ENCODE measurements around the gene SMYD4. TPM values are rescaled to one million over a fixed set of nuclear protein-coding genes. Genes with fewer than 3 reads are reported as not detected.
A peak's percentile ranks its signal among the peaks of the same experiment; 100 is the strongest.

SMYD4 gene
- total RNA-seq, 2 donors from 2014 or later: 31.6 to 36.8 TPM

- H3K4me1 Mint-ChIP-seq: peaks cover 4% of the 10 kb centered on the region
Observed at GRCh38 chr17:1755252-1755826, 74.4 kb downstream of the SMYD4 start.

GRCh38 chr17:1754430-1755112 lies 75.1 kb downstream of the SMYD4 start:
- H3K27ac Mint-ChIP-seq: no peak overlapping the region
- WGBS, 2 experiments (ENCODE audit: insufficient coverage in 1 of 2, insufficient read length in 1 of 2): 84 to 85% methylated on average over 12 to 24 of the region's 25 CpGs
- H3K4me1 ChIP-seq (ENCODE audit: control insufficient read depth, insufficient read depth, low read length): no peaks in the 10 kb centered on the region
- no peak overlapping the region for H3K9ac ChIP-seq (ENCODE audit: extremely low read depth, low read length, poor library complexity, severe bottlenecking)
- no peak overlapping the region for H3K4me3 Mint-ChIP-seq
- TF ChIP-seq, protein P1, sequence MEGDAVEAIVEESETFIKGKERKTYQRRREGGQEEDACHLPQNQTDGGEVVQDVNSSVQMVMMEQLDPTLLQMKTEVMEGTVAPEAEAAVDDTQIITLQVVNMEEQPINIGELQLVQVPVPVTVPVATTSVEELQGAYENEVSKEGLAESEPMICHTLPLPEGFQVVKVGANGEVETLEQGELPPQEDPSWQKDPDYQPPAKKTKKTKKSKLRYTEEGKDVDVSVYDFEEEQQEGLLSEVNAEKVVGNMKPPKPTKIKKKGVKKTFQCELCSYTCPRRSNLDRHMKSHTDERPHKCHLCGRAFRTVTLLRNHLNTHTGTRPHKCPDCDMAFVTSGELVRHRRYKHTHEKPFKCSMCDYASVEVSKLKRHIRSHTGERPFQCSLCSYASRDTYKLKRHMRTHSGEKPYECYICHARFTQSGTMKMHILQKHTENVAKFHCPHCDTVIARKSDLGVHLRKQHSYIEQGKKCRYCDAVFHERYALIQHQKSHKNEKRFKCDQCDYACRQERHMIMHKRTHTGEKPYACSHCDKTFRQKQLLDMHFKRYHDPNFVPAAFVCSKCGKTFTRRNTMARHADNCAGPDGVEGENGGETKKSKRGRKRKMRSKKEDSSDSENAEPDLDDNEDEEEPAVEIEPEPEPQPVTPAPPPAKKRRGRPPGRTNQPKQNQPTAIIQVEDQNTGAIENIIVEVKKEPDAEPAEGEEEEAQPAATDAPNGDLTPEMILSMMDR (conservative IDR thresholded peaks at IDR 0.05): no peak
- no peak overlapping the region for H3K4me3 ChIP-seq (ENCODE audit: low read length)
- no peaks in the 10 kb centered on the region for H3K27me3 ChIP-seq (ENCODE audit: control insufficient read depth, insufficient read depth, low read length, poor library complexity, severe bottlenecking)
- no peak overlapping the region for H3K27ac ChIP-seq (ENCODE audit: low read depth, low read length)
- H3K4me1 Mint-ChIP-seq: peaks cover 4% of the 10 kb centered on the region
- H3K9me3 ChIP-seq (ENCODE audit: control insufficient read depth, low read length): no peaks in the 10 kb centered on the region
- peaks cover 3% of the 10 kb centered on the region for H3K27me3 Mint-ChIP-seq (ENCODE audit: insufficient read depth)
- peak; percentile 59 for DNase-seq
- H3K9me3 Mint-ChIP-seq: no peaks in the 10 kb centered on the region
- no peaks in the 10 kb centered on the region for H3K36me3 Mint-ChIP-seq (ENCODE audit: low read depth)
- no peaks in the 10 kb centered on the region for H3K36me3 ChIP-seq (ENCODE audit: control insufficient read depth, insufficient read depth, low read length)

More at GRCh38 chr17:1755252-1755826, 74.4 kb downstream of the SMYD4 start:
- Mint-ChIP-seq H3K4me3 (no peak overlapping the region), H3K27ac (no peak overlapping the region), H3K9me3 (no peaks in the 10 kb centered on the region), H3K27me3 (ENCODE audit: insufficient read depth) (peaks cover 3% of the 10 kb centered on the region), H3K36me3 (ENCODE audit: low read depth) (no peaks in the 10 kb centered on the region)
- H3K27ac ChIP-seq (ENCODE audit: low read depth, low read length): no peak overlapping the region
- no peaks in the 10 kb centered on the region for H3K36me3 ChIP-seq (ENCODE audit: control insufficient read depth, insufficient read depth, low read length)
- TF ChIP-seq, protein P1 (conservative IDR thresholded peaks at IDR 0.05): no peak
- no peak overlapping the region for H3K4me3 ChIP-seq (ENCODE audit: low read length)
- no peaks in the 10 kb centered on the region for H3K9me3 ChIP-seq (ENCODE audit: control insufficient read depth, low read length)
- WGBS, 2 experiments (ENCODE audit: insufficient coverage in 1 of 2, insufficient read length in 1 of 2): 93 to 98% methylated on average over 11 to 20 of the region's 20 CpGs
- no peaks in the 10 kb centered on the region for H3K27me3 ChIP-seq (ENCODE audit: control insufficient read depth, insufficient read depth, low read length, poor library complexity, severe bottlenecking)
- no peaks in the 10 kb centered on the region for H3K4me1 ChIP-seq (ENCODE audit: control insufficient read depth, insufficient read depth, low read length)
- H3K9ac ChIP-seq (ENCODE audit: extremely low read depth, low read length, poor library complexity, severe bottlenecking): no peak overlapping the region
- no peak for DNase-seq

- TF ChIP-seq, protein P1 (conservative IDR thresholded peaks at IDR 0.05): no peak
- Mint-ChIP-seq H3K9me3 (no peaks in the 10 kb centered on the region), H3K27ac (no peak overlapping the region), H3K36me3 (ENCODE audit: low read depth) (no peaks in the 10 kb centered on the region), H3K4me1 (peaks cover 4% of the 10 kb centered on the region), H3K27me3 (ENCODE audit: insufficient read depth) (peaks cover 3% of the 10 kb centered on the region), H3K4me3 (no peak overlapping the region)
- Histone ChIP-seq H3K27ac (ENCODE audit: low read depth, low read length) (no peak overlapping the region), H3K36me3 (ENCODE audit: control insufficient read depth, insufficient read depth, low read length) (no peaks in the 10 kb centered on the region), H3K9ac (ENCODE audit: extremely low read depth, low read length, poor library complexity, severe bottlenecking) (no peak overlapping the region), H3K4me3 (ENCODE audit: low read length) (no peak overlapping the region), H3K9me3 (ENCODE audit: control insufficient read depth, low read length) (no peaks in the 10 kb centered on the region), H3K4me1 (ENCODE audit: control insufficient read depth, insufficient read depth, low read length) (no peaks in the 10 kb centered on the region), H3K27me3 (ENCODE audit: control insufficient read depth, insufficient read depth, low read length, poor library complexity, severe bottlenecking) (no peaks in the 10 kb centered on the region)
- 78 to 85% methylated on average over 5 to 23 of the region's 23 CpGs for WGBS, 2 experiments (ENCODE audit: insufficient coverage in 1 of 2, insufficient read length in 1 of 2)
- peak; percentile 65 for DNase-seq
Observed at GRCh38 chr17:1753767-1754429, 75.8 kb downstream of the SMYD4 start.
